H1 (cell line): ENCODE results near the gene CEP152. TPM values are rescaled to one million over a fixed set of nuclear protein-coding genes. Genes with fewer than 3 reads are reported as not detected.

Experiments used
- CTCF ChIA-PET: fragments of 300-600 bp; sonication (Branson Sonifier 250); formaldehyde crosslinking; loops from one replicate; lab custom pipeline; 2021; ENCODE audit not compliant: partially characterized antibody; lab: Charles Lee
- POLR2A ChIA-PET: fragments of 300-600 bp; sonication (Branson Sonifier 250); formaldehyde crosslinking; loops from one replicate; lab custom pipeline; 2021; ENCODE audit warnings: inconsistent platforms; ENCODE audit not compliant: partially characterized antibody; lab: Charles Lee
- DNase-seq, 2 experiments: peaks; one replicate each; pipeline versions ENCODE4 v3.0.0 to v3.0.0-alpha.2; 2010 to 2022; ENCODE audit warnings: low spot score in 2 of 2, low read depth in 1 of 2, mixed read lengths in 1 of 2
- FAIRE-seq: peaks from 2 replicates; lab custom pipeline; 2011; peaks lifted over from hg19 to GRCh38; lab: Jason Lieb, UNC
- H2AFZ ChIP-seq: 2 replicates; pipeline ENCODE4 v1.8.1; 2012; ENCODE audit warnings: low read length, inconsistent platforms
- H2AK5ac ChIP-seq: 2 replicates; pipeline ENCODE4 v1.6.1; 2013; ENCODE audit warnings: low read depth, low read length
- H2BK120ac ChIP-seq: replicated peaks from 2 replicates; pipeline ENCODE3; 2013; ENCODE audit warnings: low read depth, low read length, inconsistent platforms
- H2BK12ac ChIP-seq: 2 replicates; pipeline ENCODE4 v1.6.1; 2013; ENCODE audit warnings: low read depth, low read length
- H2BK15ac ChIP-seq: 2 replicates; pipeline ENCODE4 v1.6.1; 2013; ENCODE audit warnings: low read length
- H2BK20ac ChIP-seq: 2 replicates; pipeline ENCODE4 v1.6.1; 2013; ENCODE audit warnings: low read length
- H2BK5ac ChIP-seq: 2 replicates; pipeline ENCODE4 v1.6.1; 2013; ENCODE audit warnings: low read depth, low read length
- H3K14ac ChIP-seq: 2 replicates; pipeline ENCODE4 v1.6.1; 2013; ENCODE audit warnings: inconsistent platforms; ENCODE audit not compliant: insufficient read length
- H3K18ac ChIP-seq: 2 replicates; pipeline ENCODE4 v1.6.1; 2013; ENCODE audit warnings: low read length; ENCODE audit errors: extremely low read depth
- H3K23ac ChIP-seq: 2 replicates; pipeline ENCODE4 v1.6.1; 2013; ENCODE audit warnings: inconsistent platforms; ENCODE audit not compliant: insufficient read length
- H3K23me2 ChIP-seq: 2 replicates; pipeline ENCODE4 v1.6.1; 2013; ENCODE audit warnings: low read depth, low read length
- H3K27ac ChIP-seq: 2 replicates; pipeline ENCODE4 v1.6.1; 2011; ENCODE audit warnings: low read depth, low read length, inconsistent platforms
- H3K27me3 ChIP-seq, 4 experiments: replicated peaks in 1 of 4; 1 replicate in 1 of 4; 2 replicates in 3 of 4; pipeline versions ENCODE4 v1.6.1 to v1.8.1; 2011 to 2013; ENCODE audit warnings: low read length in 3 of 4, mild to moderate bottlenecking in 3 of 4, inconsistent platforms in 2 of 4, mixed read lengths in 2 of 4, moderate library complexity in 1 of 4; ENCODE audit not compliant: control insufficient read depth in 3 of 4, insufficient read depth in 3 of 4; ENCODE audit errors: extremely low read depth in 1 of 4
- H3K36me3 ChIP-seq, 4 experiments: 2 replicates each; pipeline versions ENCODE4 v1.6.1 to v1.8.1; 2011 to 2013; ENCODE audit warnings: mild to moderate bottlenecking in 4 of 4, low read length in 3 of 4, moderate library complexity in 2 of 4, control low read depth in 1 of 4, inconsistent platforms in 1 of 4; ENCODE audit not compliant: insufficient read depth in 4 of 4, control insufficient read depth in 2 of 4
- H3K4ac ChIP-seq: replicated peaks from 2 replicates; pipeline ENCODE3; 2013; ENCODE audit warnings: low read length, low read depth, mixed read lengths, inconsistent platforms; ENCODE audit not compliant: insufficient read length
- H3K4me1 ChIP-seq, 4 experiments: replicated peaks in 1 of 4; 1 replicate in 1 of 4; 2 replicates in 3 of 4; pipeline versions ENCODE4 v1.6.1 to v1.8.1; 2011 to 2013; ENCODE audit warnings: low read length in 3 of 4, inconsistent platforms in 2 of 4, mixed read lengths in 1 of 4; ENCODE audit not compliant: insufficient read depth in 4 of 4, control insufficient read depth in 3 of 4
- H3K4me2 ChIP-seq, 2 experiments: 2 replicates each; pipeline versions ENCODE4 v1.6.1 to v1.8.1; 2011 to 2013; ENCODE audit warnings: low read depth in 2 of 2, low read length in 2 of 2, control low read depth in 1 of 2, inconsistent platforms in 1 of 2, mild to moderate bottlenecking in 1 of 2; ENCODE audit not compliant: insufficient read depth in 1 of 2
- H3K4me3 ChIP-seq, 4 experiments: fragments of 200-600, 300-600 bp in 1 of 4; sonication (generic), shearing (Covaris generic), sonication (Bioruptor Twin) in 1 of 4; 2 replicates each; pipeline versions ENCODE4 v1.5.1 to v1.8.1; 2011 to 2016; ENCODE audit warnings: low read length in 4 of 4, low read depth in 3 of 4, control low read depth in 2 of 4, inconsistent platforms in 2 of 4, mild to moderate bottlenecking in 2 of 4, mixed read lengths in 1 of 4, moderate library complexity in 1 of 4; ENCODE audit not compliant: insufficient read depth in 2 of 4; ENCODE audit errors: extremely low read depth in 1 of 4
- H3K56ac ChIP-seq: replicated peaks from 2 replicates; pipeline ENCODE3; 2013; ENCODE audit warnings: low read depth, mild to moderate bottlenecking, mixed read lengths, low read length, inconsistent platforms; ENCODE audit not compliant: insufficient read length
- H3K79me1 ChIP-seq: 2 replicates; pipeline ENCODE4 v1.6.1; 2013; ENCODE audit warnings: low read depth, low read length, control low read depth
- H3K79me2 ChIP-seq, 2 experiments: 2 replicates each; pipeline versions ENCODE4 v1.6.1 to v1.8.1; 2012 to 2013; ENCODE audit warnings: low read length in 2 of 2, mild to moderate bottlenecking in 2 of 2, inconsistent platforms in 1 of 2; ENCODE audit not compliant: insufficient read depth in 2 of 2, control insufficient read depth in 1 of 2
- H3K9ac ChIP-seq, 4 experiments: replicated peaks in 1 of 4; 1 replicate in 1 of 4; 2 replicates in 3 of 4; pipeline versions ENCODE4 v1.6.1 to v1.8.1; 2011 to 2013; ENCODE audit warnings: low read depth in 3 of 4, low read length in 3 of 4, control low read depth in 2 of 4, mild to moderate bottlenecking in 2 of 4, moderate library complexity in 2 of 4, inconsistent platforms in 1 of 4; ENCODE audit errors: extremely low read depth in 1 of 4
- H3K9me3 ChIP-seq, 2 experiments: 2 replicates each; pipeline versions ENCODE4 v1.6.1 to v1.8.1; 2012 to 2013; ENCODE audit warnings: mild to moderate bottlenecking in 2 of 2, moderate library complexity in 2 of 2, control low read depth in 1 of 2, inconsistent platforms in 1 of 2, low read depth in 1 of 2, low read length in 1 of 2, mixed read lengths in 1 of 2; ENCODE audit not compliant: insufficient read depth in 2 of 2
- H4K20me1 ChIP-seq, 2 experiments: replicated peaks in 1 of 2; 2 replicates each; pipeline versions ENCODE3 to v1.8.1; 2011 to 2013; ENCODE audit warnings: inconsistent platforms in 2 of 2, low read length in 2 of 2, mild to moderate bottlenecking in 1 of 2; ENCODE audit not compliant: insufficient read depth in 2 of 2, control insufficient read depth in 1 of 2
- H4K5ac ChIP-seq: 2 replicates; pipeline ENCODE4 v1.6.1; 2013; ENCODE audit warnings: low read length, low read depth, mixed read lengths, inconsistent platforms; ENCODE audit not compliant: insufficient read length
- H4K8ac ChIP-seq: 2 replicates; pipeline ENCODE4 v1.8.0; 2013; ENCODE audit warnings: mild to moderate bottlenecking, moderate library complexity, low read length, inconsistent platforms; ENCODE audit not compliant: insufficient read depth; ENCODE audit errors: extremely low read depth
- H4K91ac ChIP-seq: replicated peaks from 2 replicates; pipeline ENCODE3; 2013; ENCODE audit warnings: low read length, mixed read lengths, inconsistent platforms; ENCODE audit not compliant: insufficient read length
- GTF2F1 ChIP-seq: IDR thresholded peaks from 2 replicates; pipeline ENCODE4 v1.6.1; 2012; ENCODE audit warnings: low read depth, low read length, improper control_type of control experiment, borderline replicate concordance
- HDAC2 ChIP-seq, 2 experiments: fragments of 300-600 bp in 1 of 2; sonication (generic) in 1 of 2; IDR thresholded peaks; 2 replicates each; pipeline ENCODE4 v1.6.1; 2011 to 2012; ENCODE audit warnings: low read depth in 2 of 2, low read length in 2 of 2, mild to moderate bottlenecking in 2 of 2, moderate library complexity in 2 of 2, borderline replicate concordance in 1 of 2, inconsistent platforms in 1 of 2
- JUND ChIP-seq: IDR thresholded peaks from 2 replicates; pipeline ENCODE4 v1.6.1; 2011; ENCODE audit warnings: mild to moderate bottlenecking, improper control_type of control experiment, low read length
- SP2 ChIP-seq: IDR thresholded peaks from 2 replicates; pipeline ENCODE4 v1.6.1; 2012; ENCODE audit warnings: mild to moderate bottlenecking, low read length, inconsistent platforms
- TAF7 ChIP-seq: optimal IDR thresholded peaks from 2 replicates; pipeline ENCODE3; 2011; ENCODE audit warnings: low read depth, mild to moderate bottlenecking, inconsistent platforms, low read length, moderate library complexity, borderline replicate concordance
- WGBS, 2 experiments: shearing (Covaris generic) in 1 of 2; methylation state at CpG; one replicate each; pipeline versions ENCODE4 v1.1.6 to v1.1.7; 2013 to 2015; ENCODE audit warnings: low lambda C conversion rate in 2 of 2, mixed read lengths in 2 of 2, inconsistent platforms in 1 of 2, low coverage in 1 of 2, missing lambda C conversion rate in 1 of 2; ENCODE audit not compliant: insufficient replicate concordance in 2 of 2, insufficient coverage in 1 of 2, insufficient read length in 1 of 2; ENCODE audit errors: extremely low coverage in 1 of 2, missing lambda C conversion rate in 1 of 2; 5-methylcytosine and 5-hydroxymethylcytosine counted together
- polyA plus RNA-seq, 7 experiments: library from polyadenylated mRNA; depleted of rRNA in 3 of 7; stranded (reverse) in 5 of 7; unstranded in 2 of 7; fragments of >200 nt in 5 of 7; fragments of 200-250 nt in 2 of 7; gene quantifications; 1 replicate in 5 of 7; 2 replicates in 1 of 7; 4 replicates in 1 of 7; pipeline versions ENCODE4 v1.2.1 to v1.2.3, GENCODE V29; 2011 to 2013; ENCODE audit warnings: missing spikeins in 2 of 7, mixed read lengths in 2 of 7
- total RNA-seq: library from RNA; stranded (reverse); fragmentation: NEBNext Ultra II Directional; extraction: Animal tissue kit (Norgen Biotek cat#: 25700); gene quantifications from 2 replicates; pipeline ENCODE4 v1.2.1, GENCODE V29; 2021

The CEP152 gene
- total and polyA plus RNA-seq, 2 of the 8 experiments (the other 6 are each of a cell fraction or from before 2014, with no cell fraction given), result 1.4 to 16.2 TPM

DNA sequence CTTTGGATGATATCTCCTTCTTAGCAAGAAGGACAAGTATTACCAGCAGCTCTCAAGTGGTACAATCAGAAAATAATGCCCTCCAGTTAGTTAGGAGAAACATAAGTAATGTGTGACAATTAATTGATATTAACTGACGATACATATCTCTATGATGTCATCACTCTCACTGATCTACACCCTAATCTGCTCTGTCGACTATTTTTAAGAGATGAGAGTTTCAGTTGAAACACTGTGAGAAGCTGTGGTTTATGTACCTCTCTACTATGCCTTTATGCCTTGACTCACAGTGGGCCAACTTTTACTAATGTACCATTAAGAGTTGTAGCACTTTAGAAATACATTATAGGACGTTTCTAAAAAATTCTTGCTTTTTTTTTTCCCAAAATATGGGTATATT, 8.6 kb downstream of the CEP152 start:
- Histone ChIP-seq H2BK5ac (no peak overlapping the region), H3K4me1 (peaks cover 0 to 5% (median 2%) of the 10 kb centered on the region in 4 experiments; a peak in 6 of 7 replicates), H3K4ac (no peak overlapping the region), H2BK12ac (no peak overlapping the region), H2AFZ (no peak overlapping the region), H3K36me3 (peaks cover 0 to 5% (median under 1%) of the 10 kb centered on the region in 4 experiments; a peak in 3 of 8 replicates), H3K18ac (no peak overlapping the region), H2BK120ac (no peak overlapping the region), H3K79me1 (peaks cover 5% of the 10 kb centered on the region; the same call in 1 of the 2 replicates), H3K56ac (no peak overlapping the region), H3K4me2 (no peak overlapping the region), H4K91ac (no peak overlapping the region), H4K5ac (no peak overlapping the region), H3K9ac (no peak overlapping the region), H3K14ac (no peak overlapping the region), H3K79me2 (peaks cover 0 to 57% of the 10 kb centered on the region in 2 experiments; a peak in 2 of 4 replicates), H2AK5ac (no peak overlapping the region), H4K20me1 (peaks cover 2 to 4% of the 10 kb centered on the region in 2 experiments), H3K27me3 (no peaks in the 10 kb centered on the region), H3K4me3 (no peak overlapping the region), H4K8ac (no peak overlapping the region), H3K23ac (no peak overlapping the region), H3K27ac (no peak overlapping the region), H2BK20ac (no peak overlapping the region), H3K23me2 (no peaks in the 10 kb centered on the region; the same call in 1 of the 2 replicates), H3K9me3 (no peaks in the 10 kb centered on the region), H2BK15ac (no peak overlapping the region)
- no peak for DNase-seq
- no peak for FAIRE-seq
- TF ChIP-seq HDAC2 (IDR thresholded peaks at IDR 0.05; ENCODE audit: borderline replicate concordance in 1 of 2, low read depth in 2 of 2, low read length in 2 of 2) (no peak), SP2 (no peak), GTF2F1 (no peak), TAF7 (no peak), JUND (no peak)
- POLR2A ChIA-PET, result interaction anchor here (2.1 kb wide), 1 partner anchor 9 kb away, joined by 5 read pairs; the partner anchor contains the start of gene CEP152
- CTCF ChIA-PET, result interaction anchor here (0.6 to 1.9 kb wide), 7 partner anchors 11 to 1584 kb away, joined by 3 to 5 read pairs (median 3); no protein-coding TSS in a partner anchor
- 91% methylated on average over 3 of the region's 3 CpGs; no CpG with 5 or more reads in 1 of the 2 experiments for WGBS, 2 experiments
